Fibroblast of skin of right quadriceps (primary cell): ENCODE results near the gene CRYZ.
"Not testable (repeated sequence)": the region's sequence is repeated elsewhere in the genome, so short reads cannot be mapped to it uniquely, and the experiment has no call there.

Experiments used
- DNase-seq: peaks from one replicate; pipeline ENCODE4 v3.0.0-alpha.2; 2013

CRYZ gene

GRCh38 chr1:74679811-74680210, 53.0 kb downstream of the CRYZ start:
- no peak for DNase-seq

- no peak for DNase-seq
Measured at GRCh38 chr1:74677926-74678325, 54.9 kb downstream of the CRYZ start.

DNA sequence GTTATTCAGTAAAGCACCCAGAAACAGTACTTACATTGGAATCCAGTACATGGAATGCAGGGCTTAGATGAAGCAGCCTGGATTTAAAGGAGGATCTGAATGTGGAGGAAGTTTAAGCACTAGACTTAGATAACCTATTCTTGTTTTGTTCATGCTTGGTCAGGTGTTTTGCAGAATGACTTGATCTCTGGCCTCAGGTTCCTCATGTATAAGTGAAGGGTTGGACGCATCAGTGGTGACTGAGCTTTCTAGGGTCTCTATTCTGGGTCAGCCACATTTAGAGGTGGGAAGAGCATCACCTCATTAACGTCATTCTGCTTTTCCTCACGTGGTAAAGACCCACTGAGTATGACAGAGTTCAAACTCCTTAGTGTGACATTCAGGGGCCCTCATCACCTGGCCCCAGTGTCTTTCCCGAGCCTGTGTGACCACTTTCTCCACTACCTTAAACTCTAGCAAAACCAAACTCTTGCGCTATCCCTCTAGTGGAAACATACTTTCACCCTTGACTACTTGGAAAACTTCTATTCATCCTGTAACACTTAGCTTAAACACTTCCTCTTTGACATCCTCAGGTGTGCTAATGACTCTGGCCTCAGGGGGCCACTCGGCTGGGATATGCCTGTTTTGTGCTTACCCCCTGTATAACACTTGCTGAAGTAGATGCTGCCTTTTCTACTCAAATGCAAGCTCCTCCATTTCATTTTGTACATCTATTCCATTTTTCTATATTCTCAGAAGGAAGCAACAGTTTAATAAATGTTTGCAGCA, 58.4 kb downstream of the CRYZ start:
- DNase-seq: no peak

DNA sequence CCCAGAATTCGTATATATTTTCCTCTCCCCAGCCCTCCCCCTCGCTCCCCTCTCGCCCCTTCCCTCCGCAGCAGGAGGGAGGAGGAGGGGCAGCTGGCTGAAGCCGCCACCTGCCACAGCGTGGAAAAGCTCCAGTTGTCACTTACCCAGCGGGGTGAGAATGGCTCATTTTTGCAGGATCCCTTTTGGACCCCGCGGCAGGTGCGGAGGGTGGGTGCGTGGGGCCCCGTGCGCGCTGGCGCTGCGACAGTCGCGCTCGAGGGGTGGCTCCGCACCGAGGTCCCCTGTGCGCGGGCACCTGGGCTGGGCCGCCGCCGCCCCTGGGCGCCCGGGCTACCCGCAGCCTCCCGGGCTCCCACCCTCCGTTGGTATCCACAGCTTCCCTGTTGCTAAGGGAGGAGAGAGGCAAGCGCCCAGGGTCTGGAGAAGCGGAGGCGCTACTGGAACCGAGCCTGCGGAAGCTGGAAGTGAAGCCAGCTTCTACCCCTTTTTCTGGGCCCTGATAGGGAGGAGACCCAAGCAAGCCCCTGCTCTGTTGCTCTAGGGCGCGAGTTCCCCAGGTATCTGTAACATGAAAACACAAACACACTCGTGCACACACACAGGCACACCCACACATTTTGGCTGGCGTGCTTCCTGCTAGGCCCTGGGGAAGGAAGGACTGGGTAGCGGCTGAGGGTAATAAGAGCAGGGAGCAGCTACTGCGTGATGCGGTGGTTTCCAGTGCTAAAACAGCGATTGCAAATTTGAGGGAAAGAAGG, 59.3 kb downstream of the CRYZ start, which contains the start of gene ERICH3:
Gene ERICH3, minus strand, starts transcription at position 442 of the 761 bp plus-strand sequence. Its CDS starts 273 bp downstream, at position 169.
- no peak for DNase-seq

DNA sequence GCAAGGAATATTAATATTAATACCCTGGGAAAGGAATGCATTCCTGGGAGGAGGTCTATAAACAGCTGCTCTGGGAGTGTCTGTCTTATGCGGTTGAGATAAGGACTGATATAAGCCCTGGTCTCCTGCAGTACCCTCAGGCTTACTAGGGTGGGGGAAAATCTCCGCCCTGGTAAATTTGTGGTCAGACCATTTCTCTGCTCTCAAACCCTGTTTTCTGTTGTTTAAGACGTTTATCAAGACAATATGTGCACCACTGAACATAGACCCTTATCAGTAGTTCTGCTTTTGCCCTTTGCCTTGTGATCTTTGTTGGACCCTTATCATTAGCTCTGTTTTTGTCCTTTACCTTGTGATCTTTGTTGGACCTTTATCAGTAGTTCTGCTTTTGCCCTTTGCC, 62.0 kb downstream of the CRYZ start:
- DNase-seq: not testable (repeated sequence)
